Dermis microvascular lymphatic vessel endothelial cell (primary cell): ENCODE results near the gene CD160. TPM values are rescaled to one million over a fixed set of nuclear protein-coding genes. Genes with fewer than 3 reads are reported as not detected.
"Not testable (repeated sequence)": the region's sequence is repeated elsewhere in the genome, so short reads cannot be mapped to it uniquely, and the experiment has no call there.

ENCODE experiments used
- DNase-seq, 2 donors: peaks; one replicate each; pipeline versions ENCODE4 v3.0.0 to v3.0.0-alpha.2; 2010; ENCODE audit warnings: low read depth in 2 of 2
- total RNA-seq: library from RNA; depleted of rRNA; stranded (reverse); fragments of >200 nt; gene quantifications from 2 replicates; pipeline ENCODE4 v1.2.1, GENCODE V29; 2014

CD160 gene, protein sequence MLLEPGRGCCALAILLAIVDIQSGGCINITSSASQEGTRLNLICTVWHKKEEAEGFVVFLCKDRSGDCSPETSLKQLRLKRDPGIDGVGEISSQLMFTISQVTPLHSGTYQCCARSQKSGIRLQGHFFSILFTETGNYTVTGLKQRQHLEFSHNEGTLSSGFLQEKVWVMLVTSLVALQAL
- not detected in 2 replicates for total RNA-seq

- DNase-seq, result no peak
These were observed at the start of gene CD160 for GRCh38 chr1:145719230-145720079. Gene CD160, plus strand, starts transcription at chr1:145719499. Its CDS starts 8,829 bp downstream, at chr1:145728328.

GRCh38 chr1:145670995-145671745 lies 48.1 kb upstream of the CD160 start:
- DNase-seq, result not testable (repeated sequence)

GRCh38 chr1:145673217-145673616 lies 46.1 kb upstream of the CD160 start:
- DNase-seq, result not testable (repeated sequence)

DNA sequence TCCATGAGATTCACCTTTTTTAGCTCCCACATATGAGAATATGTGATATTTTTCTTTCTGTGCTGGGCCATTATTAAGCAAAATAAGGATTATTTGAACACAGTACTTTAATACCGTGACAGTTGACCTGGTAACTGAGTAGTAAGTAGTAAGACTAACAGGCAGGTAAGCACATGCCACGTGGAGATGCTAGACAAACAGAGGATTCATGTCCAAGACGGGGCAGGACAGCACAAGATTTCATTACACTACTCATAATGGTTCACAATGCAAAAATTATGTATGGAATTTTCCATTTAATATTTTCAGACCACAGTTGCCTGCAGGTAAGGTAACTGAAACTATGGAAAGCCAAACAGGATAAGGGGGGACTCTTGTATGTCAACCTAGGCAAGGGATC lies 34.4 kb upstream of the CD160 start:
- not testable (repeated sequence) for DNase-seq

DNA sequence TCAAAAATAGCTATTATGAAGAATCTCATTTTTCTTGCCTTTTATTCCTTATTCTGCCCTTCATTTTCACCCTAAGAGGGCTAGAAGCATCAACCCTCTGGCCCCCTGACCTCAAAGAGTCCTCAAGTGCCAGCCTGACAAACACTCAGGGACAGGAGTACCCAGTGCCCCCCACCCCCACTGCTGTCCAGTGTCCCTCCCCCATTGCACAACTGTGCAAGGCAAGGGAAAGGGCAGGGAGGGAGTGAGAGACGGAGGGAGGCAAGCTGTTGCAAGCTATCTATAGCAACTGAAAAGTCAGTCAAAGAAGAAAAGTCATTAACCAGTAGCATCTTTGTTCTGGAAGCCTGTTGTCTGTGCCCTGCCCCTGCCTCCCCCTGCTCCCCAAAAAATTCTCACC lies 33.2 kb upstream of the CD160 start:
- not testable (repeated sequence) for DNase-seq

DNA sequence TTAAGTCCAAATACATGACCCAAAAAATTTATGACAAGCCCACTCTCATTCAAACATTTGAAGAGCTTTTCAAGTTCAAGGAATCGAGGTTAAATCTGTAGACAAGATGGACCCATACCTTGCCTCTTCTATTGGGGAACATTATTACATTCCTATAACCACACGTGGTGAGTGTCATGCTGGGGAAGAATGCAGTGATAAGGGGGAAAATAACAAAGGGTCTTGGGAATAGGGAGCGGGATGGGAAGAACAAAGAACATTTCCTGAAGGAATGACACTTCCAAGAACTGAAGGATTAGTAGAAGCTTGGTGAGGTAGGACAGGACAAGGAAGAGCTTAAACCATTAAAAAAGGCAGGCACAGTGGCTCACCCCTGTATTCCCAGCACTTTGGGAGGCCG lies 31.0 kb upstream of the CD160 start:
- DNase-seq, result no peak

DNA sequence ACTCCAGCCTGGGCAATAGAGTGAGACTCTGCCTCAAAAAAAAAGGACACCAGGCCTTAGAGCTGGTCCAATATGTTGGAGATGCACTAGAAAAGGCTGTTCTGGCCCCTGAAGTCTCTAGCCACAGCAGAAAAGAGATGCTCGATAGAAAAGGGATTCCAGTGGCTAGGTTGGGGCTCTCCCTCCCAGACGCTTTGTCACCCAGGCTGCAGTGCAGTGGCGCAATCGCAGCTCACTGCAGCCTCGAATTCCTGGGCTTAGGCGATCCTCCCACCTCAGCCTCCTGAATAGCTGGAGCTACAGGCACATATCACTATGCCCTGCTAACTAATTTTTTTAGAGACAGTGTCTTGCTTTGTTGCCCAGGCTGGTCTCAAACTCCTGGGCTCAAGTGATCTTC lies 30.4 kb upstream of the CD160 start:
- no peak for DNase-seq

DNA sequence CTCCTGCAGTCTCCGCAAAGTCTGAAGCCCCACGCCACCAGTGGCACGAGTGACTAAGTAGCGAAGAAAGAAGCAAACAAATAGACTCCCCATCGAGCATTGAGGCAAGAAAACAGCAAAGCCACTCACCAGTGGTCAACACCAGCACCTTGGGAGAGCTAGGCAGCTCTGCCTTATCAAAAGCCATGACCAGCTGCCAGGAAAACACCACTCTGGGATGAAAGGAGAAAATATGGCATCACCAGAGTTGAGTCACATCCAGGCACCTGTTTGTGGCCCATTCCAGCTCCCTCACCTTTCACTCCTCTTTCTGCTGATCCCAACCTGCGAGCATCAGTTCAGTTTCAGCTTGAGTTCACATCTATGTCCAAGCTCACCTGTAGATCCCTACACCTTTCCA lies 29.4 kb upstream of the CD160 start:
- no peak for DNase-seq

GRCh38 chr1:145690587-145691558 lies 28.4 kb upstream of the CD160 start:
- peak in 1 of 2 donors; percentile 21 for DNase-seq

DNA sequence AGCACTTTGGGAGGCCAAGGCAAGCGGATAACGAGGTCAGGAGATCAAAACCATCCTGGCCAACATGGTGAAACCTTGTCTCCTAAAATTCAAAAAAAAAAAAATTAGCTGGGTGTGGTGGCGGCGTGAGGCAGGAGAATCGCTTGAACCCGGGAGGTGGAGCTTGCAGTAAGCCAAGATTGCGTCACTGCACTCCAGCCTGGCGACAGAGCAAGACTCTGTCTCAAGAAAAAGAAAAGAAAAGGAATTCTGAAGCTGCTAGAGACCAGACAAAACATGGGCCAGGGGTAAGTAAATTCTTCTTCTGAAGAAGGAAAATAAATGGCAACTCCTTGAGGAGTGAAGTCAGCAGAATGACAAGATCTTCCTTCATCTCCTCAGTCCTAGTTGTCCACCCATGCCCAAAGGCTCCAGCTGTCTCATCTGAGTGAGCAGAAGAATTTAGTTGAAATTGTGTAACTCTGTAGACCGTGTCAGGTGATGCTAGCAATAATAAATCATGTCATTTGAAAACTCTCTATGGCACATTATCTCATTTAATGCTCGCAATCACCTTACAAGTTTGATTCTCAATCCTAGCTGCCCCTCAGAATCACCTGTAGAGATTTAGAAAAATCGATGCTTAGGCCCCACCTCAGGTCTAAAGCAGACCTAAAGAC lies 26.4 kb upstream of the CD160 start:
- no peak for DNase-seq

- no peak for DNase-seq
These were observed 23.3 kb upstream of the CD160 start for GRCh38 chr1:145695821-145696629.

DNA sequence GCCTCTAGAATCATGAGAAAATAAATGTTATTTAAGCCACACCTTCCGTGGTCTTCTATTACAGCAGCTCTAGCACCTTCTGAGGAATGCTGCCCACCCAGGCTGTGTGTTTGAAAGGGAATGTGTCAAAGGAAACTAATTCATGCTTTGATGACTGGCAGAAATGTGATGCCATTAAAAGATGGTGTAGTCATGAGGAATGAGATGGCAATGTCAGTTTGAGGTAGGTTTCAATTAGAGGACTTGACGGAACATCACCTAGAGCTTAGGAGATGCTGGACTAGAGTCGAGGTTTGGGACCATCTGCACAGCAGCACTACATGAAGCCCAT lies 22.7 kb upstream of the CD160 start:
- DNase-seq, result no peak

- no peak for DNase-seq
These were observed 17.9 kb upstream of the CD160 start for GRCh38 chr1:145701306-145701862.

DNA sequence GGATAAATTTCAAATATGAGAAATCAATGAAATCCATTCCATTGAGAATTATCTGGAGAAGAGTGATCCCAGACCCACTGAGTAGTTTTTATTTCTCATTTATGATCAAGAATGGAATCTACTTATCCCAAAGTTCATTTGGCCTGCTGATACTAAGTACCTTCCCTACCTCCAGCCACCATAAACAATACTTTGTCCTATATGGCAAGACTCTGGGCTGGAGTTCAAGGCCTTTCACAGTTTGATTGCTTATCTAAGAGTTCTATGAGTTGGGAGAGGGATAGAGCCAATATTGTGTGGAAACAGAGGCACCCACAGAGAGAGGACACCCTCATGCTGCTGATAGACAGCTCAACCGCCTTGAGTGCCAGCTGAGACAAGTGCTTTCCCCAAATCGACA lies 17.2 kb upstream of the CD160 start:
- no peak for DNase-seq

- DNase-seq, result no peak
These were observed 16.5 kb upstream of the CD160 start for GRCh38 chr1:145702826-145703225.

- DNase-seq, result no peak
These were observed 13.7 kb upstream of the CD160 start for GRCh38 chr1:145705622-145706021.

GRCh38 chr1:145706086-145706664 lies 13.1 kb upstream of the CD160 start:
- DNase-seq, result no peak

GRCh38 chr1:145707183-145707867 lies 12.0 kb upstream of the CD160 start, which contains the start of gene PDZK1:
Gene PDZK1, minus strand, starts transcription at chr1:145707368. Its CDS starts 19,347 bp downstream, at chr1:145688021.
- no peak for DNase-seq
